GM18907 (cell line): Measurements from ENCODE around the gene UBXN6.
A peak's percentile ranks its signal among the peaks of the same experiment; 100 is the strongest.

Source experiments
- ATAC-seq: cut with Tn5 transposase; IDR thresholded peaks from one replicate; pipeline ENCODE4 v1.9.1; 2021; ENCODE audit warnings: mild to moderate bottlenecking, moderate library complexity; ENCODE audit not compliant: unreplicated experiment

The UBXN6 gene

GRCh38 chr19:4457654-4458395 lies at the start of gene UBXN6:
Gene UBXN6 (minus strand): TSS chr19:4457794. CDS start chr19:4457697, 97 bp downstream.
- ATAC-seq, result peak; percentile 83

- ATAC-seq, result no peak
Measured at GRCh38 chr19:4507150-4507452, 49.5 kb upstream of the UBXN6 start.

- no peak for ATAC-seq
Measured at GRCh38 chr19:4506449-4507149, 49.0 kb upstream of the UBXN6 start.

GRCh38 chr19:4505570-4506448 lies 48.2 kb upstream of the UBXN6 start:
- ATAC-seq, result no peak

- ATAC-seq, result no peak
Measured at GRCh38 chr19:4504891-4505569, 47.4 kb upstream of the UBXN6 start.

- no peak for ATAC-seq
Measured at GRCh38 chr19:4504297-4504701, 46.7 kb upstream of the UBXN6 start.

GRCh38 chr19:4503825-4504170 lies 46.2 kb upstream of the UBXN6 start:
- no peak for ATAC-seq

GRCh38 chr19:4503132-4503824 lies 45.7 kb upstream of the UBXN6 start:
- no peak for ATAC-seq

- no peak for ATAC-seq
Measured at GRCh38 chr19:4502282-4503131, 44.9 kb upstream of the UBXN6 start.

- no peak for ATAC-seq
Measured at GRCh38 chr19:4501691-4502090, 44.1 kb upstream of the UBXN6 start.

- no peak for ATAC-seq
Measured at GRCh38 chr19:4500841-4501591, 43.4 kb upstream of the UBXN6 start.

- no peak for ATAC-seq
Measured at GRCh38 chr19:4499855-4500254, 42.3 kb upstream of the UBXN6 start.

- no peak for ATAC-seq
Measured at GRCh38 chr19:4499318-4499717, 41.7 kb upstream of the UBXN6 start.

- no peak for ATAC-seq
Measured at GRCh38 chr19:4498694-4499093, 41.1 kb upstream of the UBXN6 start.

- no peak for ATAC-seq
Measured at GRCh38 chr19:4497770-4498389, 40.3 kb upstream of the UBXN6 start.

- ATAC-seq, result no peak
Measured at GRCh38 chr19:4496304-4496703, 38.7 kb upstream of the UBXN6 start.

- ATAC-seq, result no peak
Measured at GRCh38 chr19:4495471-4495870, 37.9 kb upstream of the UBXN6 start.

- ATAC-seq, result no peak
Measured at GRCh38 chr19:4494691-4495064, 37.1 kb upstream of the UBXN6 start.
